GM21381 (cell line): ENCODE data around the gene AK3.

Experiments used
- ATAC-seq: cut with Tn5 transposase; IDR thresholded peaks from one replicate; pipeline ENCODE4 v1.9.1; 2021; ENCODE audit warnings: mild to moderate bottlenecking, moderate library complexity; ENCODE audit not compliant: unreplicated experiment

Gene AK3

DNA sequence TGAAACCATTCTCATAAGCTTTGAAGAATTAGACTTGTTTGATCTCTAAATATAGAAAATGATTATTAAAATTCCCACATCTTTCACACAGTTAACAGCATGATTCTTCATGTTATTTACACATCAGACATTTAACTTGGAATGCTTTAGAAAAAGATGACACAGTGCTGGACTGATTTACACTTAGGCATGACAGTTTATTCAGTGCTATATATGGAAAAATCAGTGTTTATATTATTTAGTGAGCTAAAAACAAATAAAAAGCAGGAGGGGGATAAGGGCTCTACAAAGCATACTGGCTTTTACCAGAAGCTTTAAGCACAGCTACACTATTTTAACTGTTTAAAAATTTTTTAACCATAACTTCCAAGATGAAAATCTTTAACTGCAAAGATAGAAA lies 31.6 kb downstream of the AK3 start:
- ATAC-seq: no peak

DNA sequence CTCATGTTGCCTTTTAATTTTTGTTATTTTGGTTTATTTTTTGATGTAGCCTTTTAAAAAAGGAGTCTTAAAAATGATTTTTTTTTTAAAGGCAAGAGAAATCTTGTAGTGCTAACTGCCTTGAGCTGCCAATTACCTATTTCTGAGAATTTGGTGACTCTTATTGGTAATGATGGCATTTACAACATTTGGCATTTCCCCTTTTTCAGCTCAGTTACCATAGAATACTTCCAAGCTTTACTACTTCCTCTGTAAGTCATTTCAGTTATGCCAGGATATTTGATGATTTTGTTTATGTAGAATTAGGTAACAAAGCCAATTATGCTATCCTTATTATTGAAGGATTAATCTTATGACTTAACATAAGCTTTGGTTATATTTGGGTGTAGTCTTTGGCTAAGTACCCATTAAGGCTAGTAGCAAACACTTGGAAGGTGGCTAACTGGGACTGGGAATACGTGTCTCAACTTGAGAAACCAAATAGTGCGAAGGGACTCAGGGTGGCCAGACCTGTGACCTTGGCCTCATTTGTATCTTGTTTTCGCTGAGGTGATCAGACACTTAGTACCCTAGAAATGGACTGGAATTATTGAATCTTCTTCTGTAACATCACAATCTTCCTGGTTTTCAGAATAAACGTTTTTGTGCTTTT lies 33.9 kb downstream of the AK3 start:
- ATAC-seq: no peak

DNA sequence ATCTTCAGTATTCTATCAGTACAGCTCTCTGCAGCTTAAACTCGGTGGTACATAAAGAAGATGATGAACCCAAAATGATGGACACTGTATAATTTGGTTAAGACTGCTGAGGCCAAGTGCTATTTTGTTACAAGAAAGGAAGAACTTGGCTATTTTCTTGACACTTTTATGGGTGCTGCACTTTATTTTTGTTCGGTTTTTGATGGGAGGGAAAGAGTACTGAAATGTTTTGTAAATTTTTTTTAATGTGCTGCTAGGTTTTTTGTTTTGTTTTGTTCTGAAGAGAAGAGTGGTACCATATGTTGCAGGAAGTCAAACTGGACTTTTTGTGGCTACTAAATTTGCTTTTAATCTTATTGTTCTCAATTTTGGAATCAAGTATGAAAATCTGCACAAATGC lies 35.0 kb downstream of the AK3 start:
- ATAC-seq: no peak

DNA sequence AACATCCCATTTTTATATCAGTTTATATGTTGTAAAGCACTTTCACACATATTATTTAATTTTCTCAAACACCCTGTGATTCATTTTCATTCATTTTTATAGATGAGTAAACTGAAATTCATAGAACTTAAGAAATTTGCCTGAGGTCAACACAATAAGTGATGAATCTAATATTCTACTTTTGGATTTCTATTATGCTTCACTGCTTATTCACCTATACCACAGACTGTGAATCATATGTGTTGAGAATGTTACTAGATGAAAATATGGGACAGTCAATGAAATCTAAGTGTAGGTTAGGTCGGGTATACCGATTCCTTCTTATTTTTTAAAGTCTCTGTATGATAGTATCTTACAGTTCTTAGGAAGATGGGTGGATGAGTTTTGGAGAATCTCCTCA lies 36.9 kb downstream of the AK3 start:
- ATAC-seq: no peak

DNA sequence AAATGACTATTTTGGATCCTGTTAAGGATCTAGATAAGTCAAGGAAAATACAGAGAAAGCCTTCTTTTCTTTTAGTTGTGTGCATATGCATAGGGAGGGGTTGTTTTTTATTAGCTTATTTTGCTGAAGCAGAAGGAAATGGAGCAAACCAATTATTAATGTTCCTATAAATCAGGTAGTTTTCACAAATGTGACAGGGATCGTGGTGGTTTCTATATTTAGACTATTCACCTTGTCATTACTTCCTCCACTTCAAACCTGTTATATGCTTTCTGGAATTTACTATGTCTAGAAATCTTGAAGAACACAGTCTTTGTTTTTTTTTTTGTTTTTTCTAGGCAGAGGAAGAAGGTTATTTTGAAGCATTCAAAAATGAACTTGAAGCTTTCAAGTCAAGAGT lies 39.5 kb downstream of the AK3 start:
- no peak for ATAC-seq

DNA sequence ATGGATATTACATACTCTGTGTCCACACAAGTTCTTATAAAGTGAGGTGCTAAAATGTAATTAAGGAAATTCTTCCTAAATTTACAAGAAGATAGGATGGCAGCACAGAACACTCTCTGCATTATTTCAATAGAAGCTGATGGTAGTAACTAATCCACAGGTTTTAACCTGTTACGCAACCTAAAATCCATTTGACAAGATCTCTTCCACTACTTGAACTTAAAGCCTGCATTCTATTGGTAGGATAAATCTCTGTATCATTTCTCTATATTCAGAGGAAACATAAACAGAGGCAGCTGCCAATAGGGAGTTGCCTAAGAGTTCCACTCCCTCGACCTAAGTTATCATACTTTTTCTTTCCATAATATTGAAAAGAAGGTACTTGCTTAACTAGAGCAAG lies 40.1 kb downstream of the AK3 start:
- no peak for ATAC-seq

DNA sequence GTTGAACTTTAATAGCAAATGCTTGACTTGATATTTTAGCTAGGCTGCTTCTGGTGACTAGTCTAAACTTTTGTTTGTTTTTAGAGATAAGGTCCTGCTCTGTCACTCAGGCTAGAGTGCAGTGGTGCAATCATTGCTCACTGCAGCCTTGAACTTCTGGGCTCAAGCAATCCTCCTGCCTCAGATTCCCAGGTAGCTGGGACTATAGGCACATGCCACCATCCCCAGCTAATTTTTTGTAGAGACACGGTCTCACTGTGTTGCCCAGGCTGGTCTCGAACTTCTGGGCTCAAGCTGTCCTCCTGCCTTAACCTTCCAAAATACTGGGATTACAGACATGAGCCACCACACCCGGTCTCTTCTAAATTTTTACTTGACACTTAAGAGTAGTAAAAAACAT lies 40.9 kb downstream of the AK3 start:
- no peak for ATAC-seq

DNA sequence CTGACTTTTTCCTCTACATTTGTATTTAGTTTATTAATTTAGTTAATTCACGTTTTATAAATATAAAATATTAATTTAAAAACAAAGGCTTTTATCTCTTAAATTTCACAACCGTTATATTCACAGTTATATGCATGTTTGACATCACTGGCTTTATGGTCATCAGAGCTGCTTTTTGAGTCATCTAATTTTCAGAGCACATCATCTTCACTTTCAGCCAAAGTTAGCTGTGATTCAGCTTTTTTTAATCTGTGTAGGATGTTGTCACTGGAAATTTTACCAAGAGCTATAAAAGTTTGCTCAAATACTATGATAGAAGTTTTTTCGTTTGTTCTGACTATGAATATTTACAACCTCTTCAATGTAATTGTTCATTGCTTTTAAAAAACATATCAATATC lies 49.2 kb downstream of the AK3 start:
- no peak for ATAC-seq

DNA sequence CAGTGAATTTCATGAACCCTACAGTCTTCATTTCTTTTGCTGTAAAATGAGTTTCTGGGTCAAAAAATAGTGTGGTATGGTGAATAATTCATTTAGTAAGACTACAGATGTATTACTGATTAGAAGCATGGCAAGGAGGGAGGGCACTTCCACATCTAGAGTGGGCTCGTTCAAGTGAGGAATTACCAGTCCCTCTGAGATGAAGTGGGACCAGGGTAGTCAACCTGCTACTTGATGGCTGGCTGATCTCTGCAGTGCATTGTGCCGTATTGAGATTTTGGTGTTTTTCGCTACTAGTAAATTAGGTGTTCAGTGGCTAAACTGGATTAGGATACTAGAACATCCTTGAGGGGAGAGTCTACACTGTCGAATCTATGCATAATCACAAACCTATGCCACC lies 50.9 kb downstream of the AK3 start:
- ATAC-seq: peak; percentile 56

DNA sequence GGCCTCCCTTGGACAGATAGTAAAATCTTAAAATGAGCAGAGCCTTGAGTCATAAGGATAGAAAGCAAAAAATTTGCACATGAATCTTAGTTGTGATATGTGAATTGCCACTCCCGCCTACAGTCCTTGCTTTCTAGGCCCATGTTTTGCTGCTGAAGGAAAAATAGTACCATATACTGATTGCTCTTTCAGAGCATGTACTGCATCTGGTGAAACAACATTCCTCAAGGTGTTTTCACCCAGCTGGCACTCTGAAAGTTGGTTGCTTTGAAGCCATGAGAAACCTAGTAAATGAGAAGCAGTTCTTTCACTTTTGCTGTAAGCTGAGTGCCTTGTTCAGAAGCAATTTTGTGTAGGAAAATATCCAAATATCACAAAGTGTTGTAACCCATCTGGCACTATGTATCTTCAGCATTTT lies 51.3 kb downstream of the AK3 start:
- peak; percentile 68 for ATAC-seq

DNA sequence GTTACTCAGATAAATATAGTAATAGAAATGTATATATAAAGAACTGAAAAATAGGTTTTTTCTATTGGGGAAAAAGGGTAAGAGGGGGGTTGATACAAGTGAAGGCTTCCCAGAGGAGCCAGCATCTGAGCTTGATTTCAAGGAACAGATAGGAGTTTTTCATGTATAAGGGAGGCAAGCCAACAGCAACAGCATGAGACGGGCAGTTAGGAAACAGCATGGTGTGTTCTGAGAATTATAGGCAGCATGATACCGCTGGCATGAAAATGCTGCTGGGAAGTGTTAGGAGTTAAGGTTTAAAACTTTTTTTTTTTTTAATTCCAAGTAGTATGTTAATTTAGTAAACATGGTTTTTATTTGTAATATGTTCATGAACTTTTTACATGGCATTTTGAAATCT lies 52.0 kb downstream of the AK3 start:
- no peak for ATAC-seq

DNA sequence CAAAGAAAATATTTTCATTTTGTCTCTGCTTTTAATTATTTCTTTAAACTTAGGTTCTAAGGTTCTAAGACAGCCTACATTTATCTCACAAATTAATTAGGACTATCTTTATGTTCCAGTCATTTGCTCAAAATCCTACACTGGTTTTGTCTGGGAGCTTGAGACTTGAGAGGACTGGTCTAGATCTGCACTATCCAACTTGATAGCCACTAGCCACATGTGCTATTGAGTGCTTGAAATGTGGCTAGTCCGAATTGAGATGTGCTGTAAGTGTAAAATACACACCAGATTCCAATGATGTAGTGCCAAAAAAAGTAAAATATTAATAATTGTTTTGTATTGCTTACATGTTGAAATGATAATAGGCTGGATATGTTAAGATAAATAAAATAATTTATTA lies 54.4 kb downstream of the AK3 start:
- no peak for ATAC-seq

DNA sequence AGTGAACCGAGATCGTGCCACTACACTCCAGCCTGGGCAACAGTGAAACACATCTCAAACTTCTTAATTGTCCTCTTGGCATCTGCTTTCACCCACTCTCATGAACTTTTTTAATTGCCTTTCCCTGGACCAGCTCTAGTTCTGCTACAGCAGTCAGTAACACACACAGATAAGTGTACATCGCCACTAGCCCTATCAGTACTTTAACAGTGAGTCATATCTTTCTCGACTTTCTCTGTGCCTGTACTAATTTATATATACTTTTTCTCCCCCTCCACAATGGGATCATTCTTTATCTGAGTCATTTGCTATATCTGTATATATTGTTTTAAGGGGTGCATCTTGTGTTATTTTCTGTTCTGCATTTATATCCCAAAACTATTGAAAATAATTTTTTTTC lies 54.9 kb downstream of the AK3 start:
- ATAC-seq: no peak

DNA sequence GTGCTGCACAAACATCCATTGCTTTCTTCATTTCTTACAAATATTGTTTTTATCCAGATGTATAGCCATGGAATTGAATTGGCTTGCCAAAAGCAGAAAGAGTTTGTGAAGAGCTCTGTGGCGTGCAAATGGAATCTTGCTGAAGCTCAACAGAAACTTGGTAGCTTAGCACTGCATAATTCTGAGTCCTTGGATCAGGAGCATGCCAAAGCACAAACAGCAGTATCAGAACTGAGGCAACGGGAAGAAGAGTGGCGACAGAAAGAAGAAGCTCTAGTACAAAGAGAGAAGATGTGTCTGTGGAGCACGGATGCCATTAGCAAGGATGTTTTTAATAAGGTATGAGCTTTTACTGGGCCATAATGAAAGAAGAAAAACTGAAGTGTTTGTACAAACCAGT lies 56.2 kb downstream of the AK3 start:
- ATAC-seq: no peak

DNA sequence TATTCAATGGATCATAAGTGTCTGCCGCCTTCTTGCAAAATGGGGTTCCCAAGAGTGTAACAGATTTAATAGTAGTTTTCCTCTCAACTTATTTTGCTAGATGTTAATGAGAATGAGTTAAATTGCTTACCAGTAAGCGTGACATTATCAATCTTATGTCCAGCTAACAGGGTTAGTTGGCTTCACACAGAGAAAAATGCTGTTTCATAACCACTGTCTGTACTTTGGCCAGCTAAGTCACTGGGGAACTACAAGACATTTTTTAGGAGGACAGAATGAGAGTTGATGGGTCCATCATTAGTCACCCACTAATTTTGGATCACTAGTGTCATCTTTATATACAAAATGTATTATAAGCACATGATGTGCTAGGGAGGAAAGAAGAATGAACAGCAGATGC lies 60.3 kb downstream of the AK3 start:
- ATAC-seq: no peak

DNA sequence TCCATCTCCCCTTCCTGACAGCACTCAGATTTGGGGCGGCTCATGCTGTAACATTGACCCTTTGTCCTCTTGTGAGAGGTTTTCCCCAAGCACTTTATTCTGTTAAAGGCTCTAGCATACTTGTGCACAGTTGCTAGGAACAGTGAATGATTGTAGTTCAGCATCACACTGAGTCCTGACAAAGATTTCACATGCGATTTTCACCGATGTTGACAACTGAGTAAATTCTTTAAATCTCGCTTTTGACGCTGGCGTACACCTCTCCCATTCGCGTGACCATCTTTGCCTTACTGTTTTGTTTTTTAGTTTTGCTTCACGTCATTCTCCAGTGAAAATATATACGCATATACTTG lies 60.9 kb downstream of the AK3 start:
- ATAC-seq: no peak

DNA sequence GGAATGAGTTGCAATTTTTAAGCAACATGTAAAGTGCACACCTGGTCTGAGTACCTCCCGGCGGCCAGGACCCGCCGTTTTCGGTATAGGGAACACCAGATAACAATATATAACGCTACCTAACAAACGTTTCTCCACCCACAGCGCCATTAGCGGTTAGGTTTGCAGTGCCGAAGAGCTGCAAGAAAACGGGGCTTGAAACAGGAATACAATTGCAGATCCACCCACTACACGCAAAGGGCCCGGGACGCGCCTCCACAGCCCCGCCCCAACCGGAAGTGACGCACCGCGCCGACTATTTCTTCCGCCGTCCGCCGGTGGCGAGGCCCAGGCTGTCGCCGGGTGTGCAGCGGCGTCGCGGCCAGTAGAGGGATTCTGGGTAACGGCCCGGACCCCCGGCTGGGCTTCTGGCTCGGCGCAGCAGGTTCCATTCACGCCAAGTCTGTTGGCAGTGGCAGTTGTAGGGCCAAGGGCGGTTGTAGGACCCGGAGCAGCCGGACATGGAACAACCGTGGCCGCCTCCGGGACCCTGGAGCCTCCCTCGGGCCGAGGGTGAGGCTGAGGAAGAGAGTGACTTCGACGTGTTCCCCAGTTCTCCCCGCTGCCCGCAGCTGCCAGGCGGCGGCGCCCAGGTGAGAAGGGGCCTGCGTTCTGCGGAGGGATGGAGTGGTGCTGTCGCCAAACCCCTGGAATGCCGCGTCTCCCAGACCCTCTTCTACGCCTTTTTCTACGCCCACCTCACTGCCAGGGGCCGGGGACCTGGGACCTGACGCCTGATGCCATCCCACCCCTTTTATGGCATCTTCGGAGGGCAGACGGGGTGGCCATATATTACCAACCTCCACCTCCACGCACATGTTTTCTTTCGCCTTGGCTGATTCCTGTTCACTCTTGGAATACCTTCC lies 61.5 kb downstream of the AK3 start, which contains the start of gene CDC37L1:
Gene CDC37L1, plus strand, starts transcription at position 302 of the 905 bp plus-strand sequence. Its CDS starts 199 bp downstream, at position 501.
- ATAC-seq: peak; percentile 96

DNA sequence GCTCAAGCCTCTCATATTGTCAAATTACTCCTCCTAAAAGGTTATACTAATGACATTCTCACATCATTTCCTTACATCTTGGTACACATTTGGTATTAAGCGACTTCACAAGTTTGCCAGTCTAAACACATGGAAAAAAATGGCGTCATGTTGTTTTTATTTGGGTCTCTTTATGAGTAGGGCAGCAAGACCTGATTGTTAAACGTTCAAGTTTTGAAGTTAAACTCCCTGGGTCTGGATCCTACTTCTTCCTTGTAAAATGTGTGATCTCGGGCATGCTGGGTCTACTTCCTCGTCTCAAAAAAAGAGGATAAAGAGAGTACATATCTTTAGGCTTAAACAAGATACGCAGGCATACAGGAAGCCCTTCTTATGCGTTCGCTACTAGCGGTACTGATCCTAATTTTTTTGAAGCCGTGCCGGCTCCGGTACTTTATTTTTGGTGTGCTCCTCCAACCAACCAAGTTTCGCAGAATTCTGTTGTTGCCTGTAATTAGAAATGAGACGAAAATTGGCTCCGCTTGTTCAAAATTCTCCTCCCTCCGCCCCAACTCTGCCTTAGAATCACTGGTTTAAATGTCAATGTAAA lies 62.2 kb downstream of the AK3 start:
- ATAC-seq: peak; percentile 11

DNA sequence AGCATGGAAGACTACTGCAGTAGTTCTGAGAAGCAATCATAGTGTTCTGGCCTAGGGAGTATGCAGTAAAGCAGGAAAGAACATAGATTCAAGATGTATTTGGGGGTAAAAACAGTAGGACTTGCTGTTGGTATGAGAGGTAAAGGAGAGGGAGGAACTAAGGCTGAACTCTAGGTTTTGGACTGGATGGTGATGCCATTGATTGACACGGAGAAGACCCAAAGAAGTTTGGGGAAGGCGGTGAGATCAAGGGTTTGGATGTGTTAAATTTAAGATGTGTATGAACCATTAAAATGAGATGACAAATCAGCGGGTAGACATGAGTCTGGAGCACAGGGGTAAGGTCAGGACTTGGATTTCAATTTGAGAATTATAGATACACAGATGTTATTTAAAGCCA lies 63.6 kb downstream of the AK3 start:
- no peak for ATAC-seq

DNA sequence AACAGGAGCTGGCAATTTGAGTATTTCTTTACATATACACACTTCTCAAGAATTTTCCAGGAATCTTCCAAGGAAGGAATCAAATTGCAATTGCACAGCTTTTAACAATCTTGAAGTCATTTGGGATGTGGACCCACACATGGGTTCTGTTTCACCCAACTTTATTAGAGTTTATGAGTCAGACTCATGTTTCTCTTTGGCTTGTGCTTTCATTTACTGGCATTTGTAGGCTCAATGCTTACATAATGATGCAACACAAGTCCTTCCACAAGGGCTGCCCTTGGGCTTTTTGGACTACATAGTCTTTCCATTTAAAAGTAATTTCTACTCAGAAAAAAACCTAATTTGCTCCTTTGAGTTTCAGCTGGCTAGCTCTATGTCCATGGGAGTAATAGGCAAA lies 66.2 kb downstream of the AK3 start:
- ATAC-seq: no peak

DNA sequence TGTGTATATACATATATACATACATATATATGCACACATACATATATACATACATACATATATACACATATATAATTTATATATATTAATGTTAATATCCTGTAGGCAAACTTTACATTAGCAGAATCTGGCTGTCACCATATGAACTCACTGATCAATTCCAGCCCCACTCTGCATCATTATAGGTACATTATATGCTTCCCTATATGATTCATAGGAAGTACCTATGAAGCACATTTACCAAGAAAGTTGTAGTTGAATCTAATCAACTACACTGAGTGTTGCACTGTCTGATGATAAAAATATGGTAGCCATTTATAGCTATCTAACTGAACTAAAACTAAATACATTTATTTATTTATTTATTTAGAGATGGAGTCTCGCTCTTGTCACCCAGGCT lies 69.3 kb downstream of the AK3 start:
- no peak for ATAC-seq

DNA sequence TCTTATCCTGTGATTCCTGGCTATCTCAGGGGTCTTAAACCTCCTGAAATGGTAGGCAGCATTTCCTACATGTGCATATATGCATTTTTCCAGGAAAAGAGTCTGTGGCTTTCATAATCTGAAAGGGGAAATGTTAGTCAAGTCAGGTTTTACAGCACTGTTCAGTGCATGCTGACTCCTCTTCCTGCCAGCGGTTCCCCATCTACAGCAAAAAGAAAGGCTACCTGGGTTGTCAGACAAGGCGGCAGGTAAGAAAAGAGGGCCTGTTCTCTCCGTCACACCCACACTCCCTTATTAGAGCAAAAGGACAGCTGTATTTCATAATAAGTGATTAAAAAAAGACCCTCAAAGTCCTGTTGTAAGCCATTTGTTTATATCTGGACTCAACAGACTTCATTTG lies 70.4 kb downstream of the AK3 start:
- ATAC-seq: no peak
